Lower leg skin (tissue), 3 donors: ENCODE measurements around the gene SLC16A6.

ENCODE experiments used
- POLR2A ChIP-seq, 2 donors: fragments of 450-650 bp; IDR thresholded peaks; one replicate each; pipeline ENCODE4 v1.6.1; 2016 to 2017; ENCODE audit warnings: antibody characterized with exemption in 2 of 2, mild to moderate bottlenecking in 1 of 2, moderate library complexity in 1 of 2
- TF ChIP-seq, protein P1 (sequence below), 3 donors: fragments of 450-650 bp; IDR thresholded peaks; one replicate each; pipeline ENCODE4 v1.5.1; 2016; ENCODE audit warnings: antibody characterized with exemption in 3 of 3, mild to moderate bottlenecking in 3 of 3, moderate library complexity in 2 of 3

DNA sequence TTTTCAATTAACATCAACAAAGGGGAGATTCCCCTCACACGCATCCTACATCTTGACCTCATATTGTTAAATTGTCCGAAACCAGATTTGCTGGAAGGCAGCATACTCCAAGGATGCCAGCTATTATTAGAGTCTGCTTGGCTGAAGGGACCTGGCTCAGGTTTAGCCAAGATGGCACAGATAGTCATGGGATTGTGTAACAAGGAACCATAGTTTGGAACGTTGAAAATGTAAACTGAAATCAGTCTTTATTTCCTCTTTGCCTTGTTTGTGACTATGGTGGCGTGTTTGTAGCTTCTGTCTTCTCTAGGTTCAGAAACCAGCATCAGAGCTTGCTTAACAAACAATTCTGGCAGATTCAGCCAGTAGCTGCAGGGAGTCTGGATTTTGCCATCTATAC, 6.3 kb upstream of the SLC16A6 start:
- TF ChIP-seq, protein P1, sequence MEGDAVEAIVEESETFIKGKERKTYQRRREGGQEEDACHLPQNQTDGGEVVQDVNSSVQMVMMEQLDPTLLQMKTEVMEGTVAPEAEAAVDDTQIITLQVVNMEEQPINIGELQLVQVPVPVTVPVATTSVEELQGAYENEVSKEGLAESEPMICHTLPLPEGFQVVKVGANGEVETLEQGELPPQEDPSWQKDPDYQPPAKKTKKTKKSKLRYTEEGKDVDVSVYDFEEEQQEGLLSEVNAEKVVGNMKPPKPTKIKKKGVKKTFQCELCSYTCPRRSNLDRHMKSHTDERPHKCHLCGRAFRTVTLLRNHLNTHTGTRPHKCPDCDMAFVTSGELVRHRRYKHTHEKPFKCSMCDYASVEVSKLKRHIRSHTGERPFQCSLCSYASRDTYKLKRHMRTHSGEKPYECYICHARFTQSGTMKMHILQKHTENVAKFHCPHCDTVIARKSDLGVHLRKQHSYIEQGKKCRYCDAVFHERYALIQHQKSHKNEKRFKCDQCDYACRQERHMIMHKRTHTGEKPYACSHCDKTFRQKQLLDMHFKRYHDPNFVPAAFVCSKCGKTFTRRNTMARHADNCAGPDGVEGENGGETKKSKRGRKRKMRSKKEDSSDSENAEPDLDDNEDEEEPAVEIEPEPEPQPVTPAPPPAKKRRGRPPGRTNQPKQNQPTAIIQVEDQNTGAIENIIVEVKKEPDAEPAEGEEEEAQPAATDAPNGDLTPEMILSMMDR (IDR thresholded peaks at IDR 0.05) = no peak
- no peak for TF ChIP-seq POLR2A (IDR thresholded peaks at IDR 0.05)
